ENCODE data around the gene EXOSC7.

Gene EXOSC7

GRCh38 chr3:44954304-44954703 is 21.7 kb upstream of the EXOSC7 start:
- no peak for TF ChIP-seq CTCF (IDR thresholded peaks at IDR 0.05; ENCODE audit: low read length, missing control alignments)
- no peak for DNase-seq (ENCODE audit: low read depth)
- no peak overlapping the region for H3K4me3 ChIP-seq (replicated peaks; ENCODE audit: low read depth, low read length)

GRCh38 chr3:44954962-44955361 is 21.1 kb upstream of the EXOSC7 start:
- TF ChIP-seq CTCF (IDR thresholded peaks at IDR 0.05; ENCODE audit: low read length, missing control alignments): no peak
- peak; percentile 64 for DNase-seq (ENCODE audit: low read depth)
- no peak overlapping the region for H3K4me3 ChIP-seq (replicated peaks; ENCODE audit: low read depth, low read length)

GRCh38 chr3:44955917-44956316 is 20.1 kb upstream of the EXOSC7 start:
- no peak overlapping the region for H3K4me3 ChIP-seq (replicated peaks; ENCODE audit: low read depth, low read length)
- no peak for DNase-seq (ENCODE audit: low read depth)
- no peak for TF ChIP-seq CTCF (IDR thresholded peaks at IDR 0.05; ENCODE audit: low read length, missing control alignments)

- no peak for TF ChIP-seq CTCF (IDR thresholded peaks at IDR 0.05; ENCODE audit: low read length, missing control alignments)
- DNase-seq (ENCODE audit: low read depth): no peak
- no peak overlapping the region for H3K4me3 ChIP-seq (replicated peaks; ENCODE audit: low read depth, low read length)
Measured at GRCh38 chr3:44957986-44958385, 18.1 kb upstream of the EXOSC7 start.

- DNase-seq (ENCODE audit: low read depth): no peak
- no peak overlapping the region for H3K4me3 ChIP-seq (replicated peaks; ENCODE audit: low read depth, low read length)
- TF ChIP-seq CTCF (IDR thresholded peaks at IDR 0.05; ENCODE audit: low read length, missing control alignments): no peak
Measured at GRCh38 chr3:44958386-44958785, 17.7 kb upstream of the EXOSC7 start.

- no peak overlapping the region for H3K4me3 ChIP-seq (replicated peaks; ENCODE audit: low read depth, low read length)
- TF ChIP-seq CTCF (IDR thresholded peaks at IDR 0.05; ENCODE audit: low read length, missing control alignments): no peak
- DNase-seq (ENCODE audit: low read depth): peak; percentile 13
Measured at GRCh38 chr3:44960387-44961026, 15.5 kb upstream of the EXOSC7 start.

GRCh38 chr3:44961888-44962287 is 14.2 kb upstream of the EXOSC7 start:
- no peak overlapping the region for H3K4me3 ChIP-seq (replicated peaks; ENCODE audit: low read depth, low read length)
- no peak for TF ChIP-seq CTCF (IDR thresholded peaks at IDR 0.05; ENCODE audit: low read length, missing control alignments)
- no peak for DNase-seq (ENCODE audit: low read depth)
